HL-60 (cell line): ENCODE measurements around the gene PLCH2.
A peak's percentile ranks its signal among the peaks of the same experiment; 100 is the strongest.

ENCODE experiments used
- DNase-seq, 2 experiments: peaks; one replicate each; pipeline ENCODE4 v3.0.0-alpha.2; 2010 to 2020; ENCODE audit warnings: low read depth in 1 of 2, low spot score in 1 of 2
- H3K27ac ChIP-seq: fragments of 250-450 bp; sonication (Bioruptor Pico); replicated peaks from 2 replicates; pipeline ENCODE4 v1.5.1; 2020; ENCODE audit warnings: mild to moderate bottlenecking, moderate library complexity
- H3K27me3 ChIP-seq: fragments of 250-450 bp; sonication (Bioruptor Pico); 2 replicates; pipeline ENCODE4 v1.5.1; 2021; ENCODE audit warnings: mild to moderate bottlenecking, moderate library complexity; ENCODE audit not compliant: insufficient read depth, poor library complexity, severe bottlenecking
- H3K4me3 ChIP-seq: replicated peaks from 2 replicates; pipeline ENCODE4 v1.5.1; 2011; ENCODE audit warnings: mild to moderate bottlenecking, control low read depth, low read length; ENCODE audit not compliant: insufficient read depth
- GABPA ChIP-seq: IDR thresholded peaks from 2 replicates; pipeline ENCODE4 v1.6.1; 2012; ENCODE audit warnings: low read depth
- POLR2AphosphoS5 ChIP-seq: IDR thresholded peaks from 2 replicates; pipeline ENCODE4 v1.6.1; 2012; ENCODE audit warnings: low read depth
- SPI1 ChIP-seq: IDR thresholded peaks from 2 replicates; pipeline ENCODE4 v1.6.1; 2012; ENCODE audit warnings: low read depth, mild to moderate bottlenecking, borderline replicate concordance
- TF ChIP-seq, protein P1 (sequence below): IDR thresholded peaks from one replicate; pipeline ENCODE4 v1.5.1; 2011; ENCODE audit warnings: low read length, control low read depth, inconsistent platforms; ENCODE audit not compliant: insufficient read depth
- TF ChIP-seq, protein P2 (sequence below): IDR thresholded peaks from 2 replicates; pipeline ENCODE4 v1.6.1; 2012; ENCODE audit warnings: low read depth; ENCODE audit not compliant: insufficient replicate concordance

Gene PLCH2

GRCh38 chr1:2428490-2428889, 47.6 kb upstream of the PLCH2 start:
- DNase-seq: no peak
- Histone ChIP-seq H3K27me3 (no peaks in the 10 kb centered on the region), H3K27ac (no peak overlapping the region), H3K4me3 (no peak overlapping the region)
- TF ChIP-seq, protein P1, sequence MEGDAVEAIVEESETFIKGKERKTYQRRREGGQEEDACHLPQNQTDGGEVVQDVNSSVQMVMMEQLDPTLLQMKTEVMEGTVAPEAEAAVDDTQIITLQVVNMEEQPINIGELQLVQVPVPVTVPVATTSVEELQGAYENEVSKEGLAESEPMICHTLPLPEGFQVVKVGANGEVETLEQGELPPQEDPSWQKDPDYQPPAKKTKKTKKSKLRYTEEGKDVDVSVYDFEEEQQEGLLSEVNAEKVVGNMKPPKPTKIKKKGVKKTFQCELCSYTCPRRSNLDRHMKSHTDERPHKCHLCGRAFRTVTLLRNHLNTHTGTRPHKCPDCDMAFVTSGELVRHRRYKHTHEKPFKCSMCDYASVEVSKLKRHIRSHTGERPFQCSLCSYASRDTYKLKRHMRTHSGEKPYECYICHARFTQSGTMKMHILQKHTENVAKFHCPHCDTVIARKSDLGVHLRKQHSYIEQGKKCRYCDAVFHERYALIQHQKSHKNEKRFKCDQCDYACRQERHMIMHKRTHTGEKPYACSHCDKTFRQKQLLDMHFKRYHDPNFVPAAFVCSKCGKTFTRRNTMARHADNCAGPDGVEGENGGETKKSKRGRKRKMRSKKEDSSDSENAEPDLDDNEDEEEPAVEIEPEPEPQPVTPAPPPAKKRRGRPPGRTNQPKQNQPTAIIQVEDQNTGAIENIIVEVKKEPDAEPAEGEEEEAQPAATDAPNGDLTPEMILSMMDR: no peak
- TF ChIP-seq GABPA: no peak
- TF ChIP-seq, protein P2, sequence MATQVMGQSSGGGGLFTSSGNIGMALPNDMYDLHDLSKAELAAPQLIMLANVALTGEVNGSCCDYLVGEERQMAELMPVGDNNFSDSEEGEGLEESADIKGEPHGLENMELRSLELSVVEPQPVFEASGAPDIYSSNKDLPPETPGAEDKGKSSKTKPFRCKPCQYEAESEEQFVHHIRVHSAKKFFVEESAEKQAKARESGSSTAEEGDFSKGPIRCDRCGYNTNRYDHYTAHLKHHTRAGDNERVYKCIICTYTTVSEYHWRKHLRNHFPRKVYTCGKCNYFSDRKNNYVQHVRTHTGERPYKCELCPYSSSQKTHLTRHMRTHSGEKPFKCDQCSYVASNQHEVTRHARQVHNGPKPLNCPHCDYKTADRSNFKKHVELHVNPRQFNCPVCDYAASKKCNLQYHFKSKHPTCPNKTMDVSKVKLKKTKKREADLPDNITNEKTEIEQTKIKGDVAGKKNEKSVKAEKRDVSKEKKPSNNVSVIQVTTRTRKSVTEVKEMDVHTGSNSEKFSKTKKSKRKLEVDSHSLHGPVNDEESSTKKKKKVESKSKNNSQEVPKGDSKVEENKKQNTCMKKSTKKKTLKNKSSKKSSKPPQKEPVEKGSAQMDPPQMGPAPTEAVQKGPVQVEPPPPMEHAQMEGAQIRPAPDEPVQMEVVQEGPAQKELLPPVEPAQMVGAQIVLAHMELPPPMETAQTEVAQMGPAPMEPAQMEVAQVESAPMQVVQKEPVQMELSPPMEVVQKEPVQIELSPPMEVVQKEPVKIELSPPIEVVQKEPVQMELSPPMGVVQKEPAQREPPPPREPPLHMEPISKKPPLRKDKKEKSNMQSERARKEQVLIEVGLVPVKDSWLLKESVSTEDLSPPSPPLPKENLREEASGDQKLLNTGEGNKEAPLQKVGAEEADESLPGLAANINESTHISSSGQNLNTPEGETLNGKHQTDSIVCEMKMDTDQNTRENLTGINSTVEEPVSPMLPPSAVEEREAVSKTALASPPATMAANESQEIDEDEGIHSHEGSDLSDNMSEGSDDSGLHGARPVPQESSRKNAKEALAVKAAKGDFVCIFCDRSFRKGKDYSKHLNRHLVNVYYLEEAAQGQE: no peak
- TF ChIP-seq SPI1: no peak
- no peak for TF ChIP-seq POLR2AphosphoS5

DNA sequence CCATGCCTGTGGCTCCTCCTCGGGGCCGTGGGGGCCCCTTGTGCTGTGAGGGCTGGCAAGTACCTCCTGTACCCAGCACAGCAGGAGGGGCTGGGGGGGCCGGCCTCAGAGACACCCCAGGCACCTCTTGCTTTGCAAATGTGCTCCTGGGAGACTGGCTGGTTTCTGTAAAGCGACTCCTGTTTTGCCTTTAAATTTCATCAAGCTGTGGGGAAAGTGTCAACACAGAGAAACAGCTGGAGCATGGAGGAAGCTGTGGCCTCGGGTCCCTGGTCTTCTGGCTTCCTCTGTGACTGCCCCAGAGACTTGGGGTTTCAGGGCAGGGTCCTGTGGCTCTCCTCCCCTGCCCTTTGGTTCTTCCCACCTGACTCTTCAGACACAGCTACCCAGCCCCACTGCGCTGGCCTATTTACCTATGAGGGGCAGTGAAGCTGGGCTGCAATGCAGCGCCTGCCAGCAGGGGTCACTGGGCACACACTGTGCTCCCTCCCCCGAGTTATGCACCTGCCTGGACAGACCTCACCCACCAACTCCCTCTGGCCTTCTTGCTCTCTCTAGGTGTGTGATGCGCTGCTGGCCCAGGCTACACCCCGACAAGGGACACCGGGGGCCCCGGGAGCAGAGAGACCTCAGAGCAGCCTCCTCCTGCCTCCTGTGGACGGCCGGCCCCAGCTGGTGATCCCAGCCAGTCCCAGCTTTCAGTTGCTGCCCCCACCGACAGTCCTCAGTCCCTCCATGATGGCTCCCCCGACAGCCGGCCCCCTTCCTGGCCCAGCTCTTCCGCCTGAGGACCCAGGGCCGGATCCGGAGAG, 46.1 kb upstream of the PLCH2 start:
- TF ChIP-seq POLR2AphosphoS5 (no peak), GABPA (no peak)
- TF ChIP-seq, protein P1: peak; percentile 20
- Histone ChIP-seq H3K4me3 (no peak overlapping the region), H3K27ac (no peak overlapping the region), H3K27me3 (peaks cover 5% of the 10 kb centered on the region)
- DNase-seq: no peak

DNA sequence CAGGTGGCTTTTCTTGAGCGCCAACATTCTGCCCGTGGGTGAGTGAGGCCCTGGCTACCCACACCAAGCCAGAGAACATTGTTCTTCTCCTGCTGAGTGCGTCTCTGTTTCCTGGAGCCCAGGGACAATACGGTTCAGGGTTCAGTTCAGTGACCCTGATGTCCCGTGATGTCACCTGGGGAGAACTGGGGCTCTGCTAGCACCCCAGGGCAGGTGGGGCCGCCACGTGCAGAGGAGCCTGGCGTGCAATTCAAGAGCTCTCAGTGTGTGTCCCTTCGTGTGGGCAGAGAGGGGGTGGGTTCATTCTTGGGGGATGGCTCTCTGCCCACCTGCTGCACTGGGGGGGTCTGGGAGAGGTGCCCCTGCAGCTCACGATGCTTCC, 45.5 kb upstream of the PLCH2 start:
- H3K27me3 ChIP-seq: peaks cover 7% of the 10 kb centered on the region
- H3K27ac ChIP-seq: no peak overlapping the region
- TF ChIP-seq, protein P2: no peak
- TF ChIP-seq GABPA (no peak), SPI1 (no peak), POLR2AphosphoS5 (no peak)
- TF ChIP-seq, protein P1: no peak
- DNase-seq: no peak
- no peak overlapping the region for H3K4me3 ChIP-seq

DNA sequence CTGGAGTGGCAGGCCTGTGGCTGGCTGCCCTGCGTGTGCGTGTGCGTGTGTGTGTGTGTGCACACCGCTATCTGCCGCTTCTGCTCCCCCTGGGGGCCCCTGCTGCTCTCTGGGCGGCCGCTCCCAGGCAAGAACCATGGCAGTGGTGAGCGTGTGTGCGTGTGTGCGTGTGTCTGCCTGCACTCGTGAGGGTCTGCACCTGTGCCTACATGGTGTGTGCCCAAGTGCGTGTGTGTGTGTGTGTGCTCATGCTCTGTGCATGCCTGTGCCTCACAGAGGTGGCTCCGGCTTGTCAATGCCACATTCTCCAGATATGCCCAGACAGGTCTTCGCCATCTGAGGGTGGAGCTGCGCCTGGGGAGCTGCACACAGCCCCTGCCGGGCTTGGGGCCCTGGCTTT, 45.0 kb upstream of the PLCH2 start:
- H3K27me3 ChIP-seq: peaks cover 7% of the 10 kb centered on the region
- H3K27ac ChIP-seq: no peak overlapping the region
- no peak for DNase-seq
- TF ChIP-seq GABPA: no peak
- TF ChIP-seq, protein P1: no peak
- no peak for TF ChIP-seq SPI1
- TF ChIP-seq, protein P2: no peak
- TF ChIP-seq POLR2AphosphoS5: no peak
- H3K4me3 ChIP-seq: no peak overlapping the region
